ENCODE results near the gene ATP1B1. TPM values are rescaled to one million over a fixed set of nuclear protein-coding genes. Genes with fewer than 3 reads are reported as not detected.

ATP1B1 gene
- total RNA-seq, 1 experiment from 2014 or later: 40.7 TPM

DNA sequence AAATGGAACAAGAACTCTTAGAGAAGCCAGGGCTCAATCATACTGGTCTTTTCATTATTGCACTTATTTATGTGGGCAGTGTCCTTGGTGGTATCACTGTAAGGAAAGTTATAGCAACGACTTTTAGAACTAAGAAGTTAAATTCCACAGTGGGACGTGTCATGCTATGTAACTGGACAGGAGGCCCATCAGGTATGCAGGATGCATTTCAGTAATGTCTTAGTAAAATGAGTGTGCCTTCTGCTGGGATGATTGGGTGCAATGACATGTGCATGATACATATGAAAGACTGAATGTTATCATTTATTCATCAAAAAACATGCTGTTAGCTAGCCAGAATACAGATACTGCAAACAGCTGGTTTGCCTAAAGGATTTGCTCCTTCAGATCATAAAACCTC lies 6.9 kb upstream of the ATP1B1 start (continued):
- no peak for TF ChIP-seq NR1H2 (CRISPR knock-in tag; IDR thresholded peaks at IDR 0.05)
- no peak for TF ChIP-seq NFE2L1 (CRISPR knock-in tag; IDR thresholded peaks at IDR 0.05)

GRCh38 chr1:169100208-169100607 lies 6.3 kb upstream of the ATP1B1 start:
- ATAC-seq: no peak
- H3K4me1 Mint-ChIP-seq: peaks cover 12% of the 10 kb centered on the region
- ChIA-PET CTCF (no interaction called here), POLR2A (no interaction called here)
- no peak for DNase-seq (ENCODE audit: low spot score)
- H3K27me3 Mint-ChIP-seq (ENCODE audit: low read depth): no peaks in the 10 kb centered on the region; the same call in none of the 2 replicates
- TF ChIP-seq, protein P1, sequence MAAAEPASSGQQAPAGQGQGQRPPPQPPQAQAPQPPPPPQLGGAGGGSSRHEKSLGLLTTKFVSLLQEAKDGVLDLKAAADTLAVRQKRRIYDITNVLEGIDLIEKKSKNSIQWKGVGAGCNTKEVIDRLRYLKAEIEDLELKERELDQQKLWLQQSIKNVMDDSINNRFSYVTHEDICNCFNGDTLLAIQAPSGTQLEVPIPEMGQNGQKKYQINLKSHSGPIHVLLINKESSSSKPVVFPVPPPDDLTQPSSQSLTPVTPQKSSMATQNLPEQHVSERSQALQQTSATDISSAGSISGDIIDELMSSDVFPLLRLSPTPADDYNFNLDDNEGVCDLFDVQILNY (CRISPR knock-in tag; IDR thresholded peaks at IDR 0.05): no peak
- no peak for TF ChIP-seq ZNF671 (CRISPR knock-in tag; IDR thresholded peaks at IDR 0.05)
- TF ChIP-seq, protein P2, sequence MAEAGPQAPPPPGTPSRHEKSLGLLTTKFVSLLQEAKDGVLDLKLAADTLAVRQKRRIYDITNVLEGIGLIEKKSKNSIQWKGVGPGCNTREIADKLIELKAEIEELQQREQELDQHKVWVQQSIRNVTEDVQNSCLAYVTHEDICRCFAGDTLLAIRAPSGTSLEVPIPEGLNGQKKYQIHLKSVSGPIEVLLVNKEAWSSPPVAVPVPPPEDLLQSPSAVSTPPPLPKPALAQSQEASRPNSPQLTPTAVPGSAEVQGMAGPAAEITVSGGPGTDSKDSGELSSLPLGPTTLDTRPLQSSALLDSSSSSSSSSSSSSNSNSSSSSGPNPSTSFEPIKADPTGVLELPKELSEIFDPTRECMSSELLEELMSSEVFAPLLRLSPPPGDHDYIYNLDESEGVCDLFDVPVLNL (CRISPR knock-in tag; IDR thresholded peaks at IDR 0.05; ENCODE audit: borderline replicate concordance, low read depth): no peak
- TF ChIP-seq NFE2L1 (CRISPR knock-in tag; IDR thresholded peaks at IDR 0.05): no peak
- TF ChIP-seq, protein P3, sequence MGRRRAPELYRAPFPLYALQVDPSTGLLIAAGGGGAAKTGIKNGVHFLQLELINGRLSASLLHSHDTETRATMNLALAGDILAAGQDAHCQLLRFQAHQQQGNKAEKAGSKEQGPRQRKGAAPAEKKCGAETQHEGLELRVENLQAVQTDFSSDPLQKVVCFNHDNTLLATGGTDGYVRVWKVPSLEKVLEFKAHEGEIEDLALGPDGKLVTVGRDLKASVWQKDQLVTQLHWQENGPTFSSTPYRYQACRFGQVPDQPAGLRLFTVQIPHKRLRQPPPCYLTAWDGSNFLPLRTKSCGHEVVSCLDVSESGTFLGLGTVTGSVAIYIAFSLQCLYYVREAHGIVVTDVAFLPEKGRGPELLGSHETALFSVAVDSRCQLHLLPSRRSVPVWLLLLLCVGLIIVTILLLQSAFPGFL (CRISPR knock-in tag; IDR thresholded peaks at IDR 0.05; ENCODE audit: borderline replicate concordance): no peak
- TF ChIP-seq CREM (CRISPR knock-in tag; IDR thresholded peaks at IDR 0.05): no peak
- no peak for TF ChIP-seq IRF2 (CRISPR knock-in tag; IDR thresholded peaks at IDR 0.05; ENCODE audit: borderline replicate concordance, low read depth)
- no peak for TF ChIP-seq FOXP1 (CRISPR knock-in tag; IDR thresholded peaks at IDR 0.05; ENCODE audit: borderline replicate concordance)
- TF ChIP-seq STAT6 (CRISPR knock-in tag; conservative IDR thresholded peaks at IDR 0.05; ENCODE audit: low read depth): no peak
- TF ChIP-seq CDX4 (CRISPR knock-in tag; IDR thresholded peaks at IDR 0.05; ENCODE audit: borderline replicate concordance): no peak
- TF ChIP-seq SP1 (CRISPR knock-in tag; conservative IDR thresholded peaks at IDR 0.05): no peak
- TF ChIP-seq, protein P4, sequence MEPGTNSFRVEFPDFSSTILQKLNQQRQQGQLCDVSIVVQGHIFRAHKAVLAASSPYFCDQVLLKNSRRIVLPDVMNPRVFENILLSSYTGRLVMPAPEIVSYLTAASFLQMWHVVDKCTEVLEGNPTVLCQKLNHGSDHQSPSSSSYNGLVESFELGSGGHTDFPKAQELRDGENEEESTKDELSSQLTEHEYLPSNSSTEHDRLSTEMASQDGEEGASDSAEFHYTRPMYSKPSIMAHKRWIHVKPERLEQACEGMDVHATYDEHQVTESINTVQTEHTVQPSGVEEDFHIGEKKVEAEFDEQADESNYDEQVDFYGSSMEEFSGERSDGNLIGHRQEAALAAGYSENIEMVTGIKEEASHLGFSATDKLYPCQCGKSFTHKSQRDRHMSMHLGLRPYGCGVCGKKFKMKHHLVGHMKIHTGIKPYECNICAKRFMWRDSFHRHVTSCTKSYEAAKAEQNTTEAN (CRISPR knock-in tag; IDR thresholded peaks at IDR 0.05): no peak
- TF ChIP-seq ZBTB21 (CRISPR knock-in tag; IDR thresholded peaks at IDR 0.05; ENCODE audit: borderline replicate concordance): no peak
- no peak for TF ChIP-seq ATF1 (CRISPR knock-in tag; IDR thresholded peaks at IDR 0.05)
- TF ChIP-seq E2F1 (CRISPR knock-in tag; IDR thresholded peaks at IDR 0.05): no peak
- TF ChIP-seq ATF2 (CRISPR knock-in tag; IDR thresholded peaks at IDR 0.05; ENCODE audit: borderline replicate concordance, low read depth): no peak
- no peak overlapping the region for H3K4me3 Mint-ChIP-seq
- H3K27ac Mint-ChIP-seq: no peak overlapping the region
- peaks cover 9% of the 10 kb centered on the region for H3K9me3 Mint-ChIP-seq
- H3K36me3 Mint-ChIP-seq: no peaks in the 10 kb centered on the region

All from WTC11 (cell line).